ENCODE data around the gene RPS17.
"Not testable (repeated sequence)": the region's sequence is repeated elsewhere in the genome, so short reads cannot be mapped to it uniquely, and the experiment has no call there.

Gene RPS17

GRCh38 chr15:82505842-82506241 is 34.4 kb downstream of the RPS17 start:
- not testable (repeated sequence) for DNase-seq

- DNase-seq, result not testable (repeated sequence)
Observed at GRCh38 chr15:82504074-82504473, 36.2 kb downstream of the RPS17 start.

GRCh38 chr15:82502700-82503339 is 37.4 kb downstream of the RPS17 start:
- peak; percentile 2 for DNase-seq

GRCh38 chr15:82500772-82501171 is 39.5 kb downstream of the RPS17 start:
- DNase-seq, result not testable (repeated sequence)

- not testable (repeated sequence) for DNase-seq
Observed at GRCh38 chr15:82497978-82498377, 42.3 kb downstream of the RPS17 start.

- not testable (repeated sequence) for DNase-seq
Observed at GRCh38 chr15:82488250-82488649, 52.0 kb downstream of the RPS17 start.

- not testable (repeated sequence) for DNase-seq
Observed at GRCh38 chr15:82487045-82487444, 53.2 kb downstream of the RPS17 start.
